Spleen (tissue), 7 donors: ENCODE measurements around the gene FTSJ3.

ENCODE experiments used
- POLR2A ChIP-seq, 3 donors: fragments of 450-650 bp; IDR thresholded peaks; one replicate each; pipeline ENCODE4 v1.5.1; 2017; ENCODE audit warnings: antibody characterized with exemption in 3 of 3, mild to moderate bottlenecking in 1 of 3
- POLR2AphosphoS5 ChIP-seq, 3 donors: sonication (generic); formaldehyde crosslinking; IDR thresholded peaks; one replicate each; pipeline ENCODE4 v1.5.1; 2017; ENCODE audit warnings: antibody characterized with exemption in 3 of 3
- TF ChIP-seq, protein P1 (sequence below), 11 experiments: fragments of 200-600 bp in 7 of 11; fragments of 450-650 bp in 4 of 11; sonication (generic) in 4 of 11; IDR thresholded peaks in 8 of 11; conservative IDR thresholded peaks in 3 of 11; 1 replicate in 7 of 11; 2 replicates in 4 of 11; pipeline versions ENCODE4 v1.4.0 to v1.8.0; 2016 to 2021; ENCODE audit warnings: antibody characterized with exemption in 11 of 11, inconsistent platforms in 4 of 11, mild to moderate bottlenecking in 1 of 11
- donor health status: DM: no; HTN: no; CAD: no; lungs with moderate emphysema.
- donor health status: DM: no; HTN: no; CAD: no.
- donor health status: DM: no; HTN: no; CAD: no.

DNA sequence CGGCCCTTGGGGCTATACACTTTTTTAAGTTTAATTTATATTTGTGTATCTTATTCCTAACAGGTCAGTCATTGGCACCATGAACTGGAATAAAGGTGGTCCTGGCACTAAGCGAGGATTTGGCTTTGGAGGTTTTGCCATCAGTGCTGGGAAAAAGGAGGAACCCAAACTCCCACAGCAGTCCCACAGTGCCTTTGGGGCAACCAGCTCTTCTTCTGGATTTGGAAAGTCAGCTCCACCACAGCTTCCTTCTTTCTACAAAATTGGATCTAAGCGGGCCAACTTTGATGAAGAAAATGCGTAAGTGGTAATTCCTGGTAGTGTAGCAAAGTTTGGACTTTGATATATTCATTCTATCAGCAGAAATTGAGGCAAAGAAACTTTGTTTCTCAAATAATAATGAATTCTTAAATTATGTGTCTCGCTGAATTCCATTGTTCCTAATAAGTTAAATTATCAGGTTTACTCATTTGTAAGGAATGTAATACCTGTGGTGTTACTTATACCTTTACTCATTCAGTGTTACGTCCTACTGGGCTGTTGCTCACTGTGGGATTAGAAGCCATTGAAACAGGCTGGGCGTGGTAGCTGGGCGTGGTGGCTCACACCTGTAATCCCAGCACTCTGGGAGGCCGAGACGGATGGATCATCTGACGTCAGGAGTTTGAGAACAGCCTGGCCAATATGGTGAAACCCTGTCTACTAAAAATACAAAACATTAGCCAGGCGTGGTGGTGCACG is 40.3 kb downstream of the FTSJ3 start:
- TF ChIP-seq, protein P1, sequence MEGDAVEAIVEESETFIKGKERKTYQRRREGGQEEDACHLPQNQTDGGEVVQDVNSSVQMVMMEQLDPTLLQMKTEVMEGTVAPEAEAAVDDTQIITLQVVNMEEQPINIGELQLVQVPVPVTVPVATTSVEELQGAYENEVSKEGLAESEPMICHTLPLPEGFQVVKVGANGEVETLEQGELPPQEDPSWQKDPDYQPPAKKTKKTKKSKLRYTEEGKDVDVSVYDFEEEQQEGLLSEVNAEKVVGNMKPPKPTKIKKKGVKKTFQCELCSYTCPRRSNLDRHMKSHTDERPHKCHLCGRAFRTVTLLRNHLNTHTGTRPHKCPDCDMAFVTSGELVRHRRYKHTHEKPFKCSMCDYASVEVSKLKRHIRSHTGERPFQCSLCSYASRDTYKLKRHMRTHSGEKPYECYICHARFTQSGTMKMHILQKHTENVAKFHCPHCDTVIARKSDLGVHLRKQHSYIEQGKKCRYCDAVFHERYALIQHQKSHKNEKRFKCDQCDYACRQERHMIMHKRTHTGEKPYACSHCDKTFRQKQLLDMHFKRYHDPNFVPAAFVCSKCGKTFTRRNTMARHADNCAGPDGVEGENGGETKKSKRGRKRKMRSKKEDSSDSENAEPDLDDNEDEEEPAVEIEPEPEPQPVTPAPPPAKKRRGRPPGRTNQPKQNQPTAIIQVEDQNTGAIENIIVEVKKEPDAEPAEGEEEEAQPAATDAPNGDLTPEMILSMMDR (IDR thresholded peaks at IDR 0.05 in 8 of 11, conservative IDR thresholded peaks at IDR 0.05 in 3 of 11) = no peak
- no peak for TF ChIP-seq POLR2A (IDR thresholded peaks at IDR 0.05)
- no peak for TF ChIP-seq POLR2AphosphoS5 (IDR thresholded peaks at IDR 0.05)
